ENCODE measurements around the gene IGSF9.

Gene IGSF9

DNA sequence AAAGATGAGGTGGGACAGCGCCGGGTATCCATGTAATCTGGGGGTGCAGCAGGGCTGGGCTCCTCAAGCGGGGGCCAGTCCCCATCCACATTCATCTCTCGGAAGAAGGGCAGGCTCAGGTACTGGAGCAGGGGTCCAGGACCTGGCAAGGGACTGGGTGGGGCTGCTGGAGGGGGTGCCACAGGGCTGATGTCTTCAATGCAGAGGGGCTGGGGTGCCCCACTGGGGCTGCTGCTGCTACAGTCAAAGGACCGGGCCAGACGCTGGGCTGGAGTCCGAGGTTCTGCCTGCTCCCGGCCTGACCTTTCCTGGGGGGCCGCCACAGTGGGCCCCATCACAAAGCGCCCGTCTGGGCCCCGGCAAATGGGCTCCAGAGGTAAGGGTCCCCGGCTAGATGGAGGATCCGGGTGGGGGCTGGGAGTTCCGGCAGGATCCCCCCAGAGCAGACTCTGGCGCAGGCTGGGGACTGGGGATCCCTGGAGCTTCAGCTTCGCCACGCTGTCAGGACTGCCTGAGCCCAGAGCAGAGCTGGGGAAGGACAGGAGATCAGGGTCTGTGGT is 16.8 kb downstream of the IGSF9 start:
- Histone ChIP-seq H3K27me3 (ENCODE audit: control insufficient read depth, insufficient read depth, low read length) (peaks cover 17% of the 10 kb centered on the region), H3K9me3 (ENCODE audit: control insufficient read depth, low read depth, low read length) (no peaks in the 10 kb centered on the region), H3K27ac (ENCODE audit: low read length) (no peak overlapping the region), H3K4me3 (ENCODE audit: low read length) (no peak overlapping the region), H3K4me1 (ENCODE audit: control insufficient read depth, low read depth, low read length) (peaks cover 3% of the 10 kb centered on the region), H3K9ac (ENCODE audit: low read length) (no peak overlapping the region), H3K36me3 (ENCODE audit: control insufficient read depth, low read depth, low read length) (peaks cover 38% of the 10 kb centered on the region)

GRCh38 chr1:159927849-159928431 is 17.5 kb downstream of the IGSF9 start:
- Histone ChIP-seq H3K9ac (ENCODE audit: low read length) (no peak overlapping the region), H3K9me3 (ENCODE audit: control insufficient read depth, low read depth, low read length) (no peaks in the 10 kb centered on the region), H3K27ac (ENCODE audit: low read length) (no peak overlapping the region), H3K4me1 (ENCODE audit: control insufficient read depth, low read depth, low read length) (peaks cover 10% of the 10 kb centered on the region), H3K27me3 (ENCODE audit: control insufficient read depth, insufficient read depth, low read length) (peaks cover 18% of the 10 kb centered on the region), H3K36me3 (ENCODE audit: control insufficient read depth, low read depth, low read length) (peaks cover 36% of the 10 kb centered on the region), H3K4me3 (ENCODE audit: low read length) (no peak overlapping the region)

GRCh38 chr1:159927211-159927848 is 18.1 kb downstream of the IGSF9 start:
- Histone ChIP-seq H3K36me3 (ENCODE audit: control insufficient read depth, low read depth, low read length) (peaks cover 35% of the 10 kb centered on the region), H3K27me3 (ENCODE audit: control insufficient read depth, insufficient read depth, low read length) (peaks cover 18% of the 10 kb centered on the region), H3K4me1 (ENCODE audit: control insufficient read depth, low read depth, low read length) (peaks cover 12% of the 10 kb centered on the region), H3K9me3 (ENCODE audit: control insufficient read depth, low read depth, low read length) (no peaks in the 10 kb centered on the region), H3K27ac (ENCODE audit: low read length) (no peak overlapping the region), H3K4me3 (ENCODE audit: low read length) (no peak overlapping the region), H3K9ac (ENCODE audit: low read length) (no peak overlapping the region)

GRCh38 chr1:159925719-159926078 is 19.7 kb downstream of the IGSF9 start:
- no peak overlapping the region for H3K27ac ChIP-seq (ENCODE audit: low read length)
- H3K9ac ChIP-seq (ENCODE audit: low read length) = peak overlapping the region; percentile 68
- peaks cover 29% of the 10 kb centered on the region for H3K36me3 ChIP-seq (ENCODE audit: control insufficient read depth, low read depth, low read length)
- peaks cover 18% of the 10 kb centered on the region for H3K27me3 ChIP-seq (ENCODE audit: control insufficient read depth, insufficient read depth, low read length)
- H3K4me1 ChIP-seq (ENCODE audit: control insufficient read depth, low read depth, low read length) = peaks cover 12% of the 10 kb centered on the region
- no peaks in the 10 kb centered on the region for H3K9me3 ChIP-seq (ENCODE audit: control insufficient read depth, low read depth, low read length)
- peak overlapping the region; percentile 78 for H3K4me3 ChIP-seq (ENCODE audit: low read length)

DNA sequence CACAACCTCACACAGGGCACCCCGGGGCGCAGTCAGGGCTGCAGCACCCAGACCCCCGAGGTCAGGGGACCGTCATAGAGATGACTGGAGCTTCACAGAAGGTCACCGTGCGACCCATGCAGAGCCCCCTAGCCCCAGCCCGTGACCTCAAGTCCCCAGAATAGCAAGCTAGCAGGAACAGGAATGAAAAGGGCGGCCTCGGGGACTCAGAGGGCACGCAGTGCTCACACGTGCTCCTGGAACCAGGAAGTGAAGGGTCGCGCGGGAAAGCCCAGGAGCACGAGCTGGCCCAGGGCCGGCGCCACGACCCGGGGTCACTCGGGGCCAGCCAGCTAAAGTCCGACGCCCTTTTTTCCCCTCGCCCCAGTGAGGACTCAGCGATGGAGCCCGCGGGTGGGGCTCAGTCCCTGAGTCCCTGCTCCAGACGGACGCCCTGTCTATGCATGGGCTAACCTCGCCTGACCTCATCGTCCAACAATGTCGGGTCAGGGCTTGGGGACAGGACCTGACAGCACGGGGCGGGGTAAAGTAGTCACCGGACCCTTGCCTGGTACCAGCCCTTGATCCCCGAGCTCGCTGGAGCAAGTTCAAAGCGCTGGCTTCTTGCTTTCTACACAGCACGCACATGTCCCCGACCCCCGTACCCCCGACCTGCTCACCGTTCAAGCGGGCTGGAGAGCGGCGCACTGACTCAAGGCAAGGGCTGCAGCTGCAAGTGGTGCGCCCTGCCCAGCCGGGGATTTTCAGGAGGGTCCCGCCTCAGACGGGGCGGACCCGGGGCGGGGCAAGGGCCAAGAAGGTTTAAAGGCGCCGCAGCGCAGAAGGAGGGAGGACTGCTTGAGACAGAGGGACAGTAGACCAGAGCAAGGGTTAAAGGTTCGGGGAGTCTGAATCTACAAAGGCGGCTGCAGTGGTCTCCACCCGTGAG is 20.4 kb downstream of the IGSF9 start, which contains the start of gene TAGLN2:
Gene TAGLN2, minus strand, starts transcription at position 717 of the 928 bp plus-strand sequence. CDS start 4,998 bp downstream, outside the sequence.
- Histone ChIP-seq H3K4me1 (ENCODE audit: control insufficient read depth, low read depth, low read length) (peaks cover 12% of the 10 kb centered on the region), H3K9me3 (ENCODE audit: control insufficient read depth, low read depth, low read length) (no peaks in the 10 kb centered on the region), H3K4me3 (ENCODE audit: low read length) (peak within 1 kb of the TSS; percentile 78), H3K27ac (ENCODE audit: low read length) (no peak within 1 kb of the TSS), H3K9ac (ENCODE audit: low read length) (peak within 1 kb of the TSS; percentile 68), H3K27me3 (ENCODE audit: control insufficient read depth, insufficient read depth, low read length) (peaks cover 18% of the 10 kb centered on the region), H3K36me3 (ENCODE audit: control insufficient read depth, low read depth, low read length) (peaks cover 30% of the 10 kb centered on the region)

GRCh38 chr1:159924025-159924790 is 21.2 kb downstream of the IGSF9 start:
- Histone ChIP-seq H3K27ac (ENCODE audit: low read length) (no peak overlapping the region), H3K9me3 (ENCODE audit: control insufficient read depth, low read depth, low read length) (no peaks in the 10 kb centered on the region), H3K27me3 (ENCODE audit: control insufficient read depth, insufficient read depth, low read length) (peaks cover 18% of the 10 kb centered on the region), H3K4me3 (ENCODE audit: low read length) (peak overlapping the region; percentile 78), H3K36me3 (ENCODE audit: control insufficient read depth, low read depth, low read length) (peaks cover 33% of the 10 kb centered on the region), H3K9ac (ENCODE audit: low read length) (peak overlapping the region; percentile 68), H3K4me1 (ENCODE audit: control insufficient read depth, low read depth, low read length) (peaks cover 12% of the 10 kb centered on the region)

DNA sequence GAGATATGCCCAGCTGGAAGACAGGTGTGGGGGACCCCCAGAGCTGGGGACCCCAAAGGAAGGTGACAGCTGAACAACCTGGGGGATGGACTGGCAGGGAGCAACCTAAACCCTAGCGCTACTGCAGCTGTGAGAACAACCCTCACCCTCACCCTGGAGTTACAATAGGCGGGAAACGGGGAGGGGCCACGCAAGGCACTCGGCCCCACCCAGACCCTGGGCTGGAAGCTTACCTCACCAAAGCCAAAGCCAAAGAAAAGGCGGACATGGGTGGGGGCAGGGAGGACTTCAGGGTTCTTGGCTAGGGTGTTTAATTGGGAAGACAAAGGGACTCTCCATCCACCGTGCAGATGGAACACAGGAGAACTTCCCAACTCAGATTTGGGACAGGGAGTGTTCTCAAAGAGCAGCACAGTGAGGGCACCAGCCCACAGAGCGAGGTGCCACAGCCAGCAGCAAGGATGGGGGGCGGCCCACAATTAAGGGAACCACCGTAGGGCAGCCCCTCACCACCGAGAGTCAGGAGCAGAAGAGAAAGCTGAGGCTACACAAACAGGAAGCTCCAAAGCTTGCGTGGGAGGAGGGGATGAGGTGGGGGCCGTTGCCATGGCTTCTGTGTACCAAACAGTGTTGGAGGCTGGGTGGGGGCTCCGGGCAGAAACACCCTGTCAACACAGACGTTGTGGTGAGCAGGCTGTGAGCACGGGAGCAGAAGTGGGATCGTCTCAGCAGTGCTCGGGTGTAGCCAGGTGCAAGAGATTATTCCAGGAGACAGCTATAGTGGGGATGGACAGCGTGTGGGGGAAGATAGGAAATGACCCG is 22.0 kb downstream of the IGSF9 start:
- no peaks in the 10 kb centered on the region for H3K9me3 ChIP-seq (ENCODE audit: control insufficient read depth, low read depth, low read length)
- peaks cover 12% of the 10 kb centered on the region for H3K4me1 ChIP-seq (ENCODE audit: control insufficient read depth, low read depth, low read length)
- peaks cover 18% of the 10 kb centered on the region for H3K27me3 ChIP-seq (ENCODE audit: control insufficient read depth, insufficient read depth, low read length)
- H3K27ac ChIP-seq (ENCODE audit: low read length) = no peak overlapping the region
- H3K36me3 ChIP-seq (ENCODE audit: control insufficient read depth, low read depth, low read length) = peaks cover 29% of the 10 kb centered on the region
- H3K4me3 ChIP-seq (ENCODE audit: low read length) = peak overlapping the region; percentile 78
- peak overlapping the region; percentile 43 for H3K9ac ChIP-seq (ENCODE audit: low read length)

DNA sequence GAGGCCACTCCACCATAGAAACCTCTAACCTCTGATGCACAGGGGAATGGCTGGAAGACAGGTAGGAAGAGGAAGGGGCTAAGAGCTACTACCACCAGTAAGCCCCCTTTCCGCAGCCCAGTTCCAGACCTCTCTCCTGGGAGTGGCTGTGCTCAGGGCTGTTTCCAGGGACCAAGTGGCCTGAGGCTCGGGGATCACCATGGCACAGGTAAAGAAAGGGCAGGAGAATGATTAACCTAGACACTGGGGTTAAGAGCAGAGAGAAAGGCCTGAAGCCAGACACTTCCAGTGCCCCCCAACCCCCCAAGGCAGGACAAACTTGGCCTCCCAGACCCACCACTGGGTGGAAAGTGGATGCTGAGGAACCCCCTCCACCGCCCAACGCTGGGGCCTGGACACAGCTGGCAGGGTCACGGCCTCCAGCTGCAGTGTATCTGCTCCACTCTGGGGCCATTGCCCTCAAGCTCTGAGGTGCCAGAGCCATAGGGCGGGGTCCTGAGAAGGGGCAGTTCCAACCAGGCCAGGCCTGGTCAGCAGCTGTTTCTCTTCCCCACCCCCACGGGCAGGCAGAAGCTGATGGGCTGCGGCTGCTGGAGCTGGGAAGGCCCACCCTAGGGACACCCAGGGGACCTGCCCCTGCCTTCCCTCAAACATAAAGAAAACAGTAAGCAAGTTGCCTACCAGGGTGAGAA is 22.8 kb downstream of the IGSF9 start:
- Histone ChIP-seq H3K27ac (ENCODE audit: low read length) (no peak overlapping the region), H3K4me1 (ENCODE audit: control insufficient read depth, low read depth, low read length) (peaks cover 12% of the 10 kb centered on the region), H3K36me3 (ENCODE audit: control insufficient read depth, low read depth, low read length) (peaks cover 22% of the 10 kb centered on the region), H3K9me3 (ENCODE audit: control insufficient read depth, low read depth, low read length) (no peaks in the 10 kb centered on the region), H3K9ac (ENCODE audit: low read length) (peak overlapping the region; percentile 16), H3K4me3 (ENCODE audit: low read length) (no peak overlapping the region), H3K27me3 (ENCODE audit: control insufficient read depth, insufficient read depth, low read length) (peaks cover 18% of the 10 kb centered on the region)

DNA sequence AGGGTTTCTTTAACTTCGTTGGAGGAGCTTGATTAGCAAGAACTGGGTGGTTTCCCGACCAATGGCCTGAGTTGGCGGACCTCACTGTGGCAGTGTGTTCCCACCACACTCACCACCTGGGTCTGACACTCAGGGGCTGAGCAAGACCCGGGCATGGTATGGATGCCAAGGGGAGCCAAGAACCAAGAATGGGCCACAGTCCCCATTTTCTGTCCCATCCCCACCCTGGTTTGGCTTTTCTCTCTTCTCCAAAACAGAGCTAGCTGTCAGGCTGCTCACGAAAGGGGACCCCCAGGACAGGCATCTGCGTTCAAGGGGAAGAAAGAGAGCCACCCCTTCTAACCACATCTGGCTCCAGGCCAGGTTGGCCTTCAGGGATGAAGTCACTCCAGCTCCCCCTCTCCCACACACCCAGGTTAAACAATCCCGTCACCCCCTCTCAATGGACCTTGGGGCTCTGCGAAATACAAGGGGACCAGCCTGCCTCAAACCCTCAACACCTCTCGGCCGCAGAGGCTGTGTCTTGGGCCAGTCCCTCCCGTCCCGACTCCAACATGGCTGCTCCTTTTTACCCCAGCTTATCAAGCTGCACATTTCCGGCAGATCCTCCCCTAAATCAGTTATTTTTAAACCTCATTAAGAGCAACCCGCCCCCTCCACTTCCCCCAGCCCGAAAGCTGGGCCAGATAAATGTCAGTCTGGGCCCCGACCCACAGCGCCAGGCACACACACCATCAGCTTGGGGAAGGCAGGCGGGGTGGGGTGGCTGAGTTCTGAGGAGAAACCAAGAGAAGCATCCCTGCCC is 23.5 kb downstream of the IGSF9 start:
- H3K9me3 ChIP-seq (ENCODE audit: control insufficient read depth, low read depth, low read length) = no peaks in the 10 kb centered on the region
- no peak overlapping the region for H3K27ac ChIP-seq (ENCODE audit: low read length)
- peaks cover 18% of the 10 kb centered on the region for H3K27me3 ChIP-seq (ENCODE audit: control insufficient read depth, insufficient read depth, low read length)
- H3K9ac ChIP-seq (ENCODE audit: low read length) = no peak overlapping the region
- H3K36me3 ChIP-seq (ENCODE audit: control insufficient read depth, low read depth, low read length) = peaks cover 15% of the 10 kb centered on the region
- H3K4me3 ChIP-seq (ENCODE audit: low read length) = no peak overlapping the region
- H3K4me1 ChIP-seq (ENCODE audit: control insufficient read depth, low read depth, low read length) = peaks cover 12% of the 10 kb centered on the region

All from iPS-18a (cell line).